Dedifferentiated amniotic fluid mesenchymal stem cell (primary cell): Measurements from ENCODE around the gene KCND3.

Experiments
- DNase-seq: peaks from one replicate; pipeline ENCODE4 v3.0.0-alpha.2; 2016; ENCODE audit errors: extremely low spot score

KCND3 gene

GRCh38 chr1:111882986-111883560 lies 106.4 kb downstream of the KCND3 start:
- no peak for DNase-seq

- DNase-seq, result no peak
Measured at GRCh38 chr1:111882559-111882958, 106.9 kb downstream of the KCND3 start.

- no peak for DNase-seq
Measured at GRCh38 chr1:111880881-111881837, 108.3 kb downstream of the KCND3 start.

GRCh38 chr1:111879081-111879480 lies 110.4 kb downstream of the KCND3 start:
- DNase-seq, result no peak

GRCh38 chr1:111878649-111879048 lies 110.8 kb downstream of the KCND3 start:
- no peak for DNase-seq

- DNase-seq, result no peak
Measured at GRCh38 chr1:111878091-111878490, 111.4 kb downstream of the KCND3 start.

- no peak for DNase-seq
Measured at GRCh38 chr1:111876631-111877030, 112.8 kb downstream of the KCND3 start.

- DNase-seq, result no peak
Measured at GRCh38 chr1:111875640-111876039, 113.8 kb downstream of the KCND3 start.

GRCh38 chr1:111873460-111874030 lies 115.9 kb downstream of the KCND3 start:
- DNase-seq, result no peak

- DNase-seq, result no peak
Measured at GRCh38 chr1:111870181-111870580, 119.3 kb downstream of the KCND3 start.

- DNase-seq, result no peak
Measured at GRCh38 chr1:111867868-111868440, 121.5 kb downstream of the KCND3 start.

GRCh38 chr1:111864862-111865261 lies 124.6 kb downstream of the KCND3 start:
- no peak for DNase-seq

- DNase-seq, result no peak
Measured at GRCh38 chr1:111863401-111863800, 126.1 kb downstream of the KCND3 start.

- DNase-seq, result no peak
Measured at GRCh38 chr1:111862599-111862998, 126.9 kb downstream of the KCND3 start.

- DNase-seq, result no peak
Measured at GRCh38 chr1:111861523-111861922, 127.9 kb downstream of the KCND3 start.

GRCh38 chr1:111857194-111857651 lies 132.2 kb downstream of the KCND3 start:
- no peak for DNase-seq

GRCh38 chr1:111856411-111857185 lies 132.9 kb downstream of the KCND3 start:
- DNase-seq, result no peak

GRCh38 chr1:111855260-111855659 lies 134.2 kb downstream of the KCND3 start:
- DNase-seq, result no peak

GRCh38 chr1:111852261-111852721 lies 137.2 kb downstream of the KCND3 start:
- no peak for DNase-seq

GRCh38 chr1:111851552-111851951 lies 137.9 kb downstream of the KCND3 start:
- DNase-seq, result no peak

GRCh38 chr1:111850109-111850508 lies 139.4 kb downstream of the KCND3 start:
- DNase-seq, result no peak
